GM18858 (cell line): ENCODE results near the gene NPLOC4.
"Not testable (repeated sequence)": the region's sequence is repeated elsewhere in the genome, so short reads cannot be mapped to it uniquely, and the experiment has no call there.

Source experiments
- ATAC-seq: cut with Tn5 transposase; IDR thresholded peaks from one replicate; pipeline ENCODE4 v1.9.1; 2021; ENCODE audit not compliant: unreplicated experiment

NPLOC4 gene

DNA sequence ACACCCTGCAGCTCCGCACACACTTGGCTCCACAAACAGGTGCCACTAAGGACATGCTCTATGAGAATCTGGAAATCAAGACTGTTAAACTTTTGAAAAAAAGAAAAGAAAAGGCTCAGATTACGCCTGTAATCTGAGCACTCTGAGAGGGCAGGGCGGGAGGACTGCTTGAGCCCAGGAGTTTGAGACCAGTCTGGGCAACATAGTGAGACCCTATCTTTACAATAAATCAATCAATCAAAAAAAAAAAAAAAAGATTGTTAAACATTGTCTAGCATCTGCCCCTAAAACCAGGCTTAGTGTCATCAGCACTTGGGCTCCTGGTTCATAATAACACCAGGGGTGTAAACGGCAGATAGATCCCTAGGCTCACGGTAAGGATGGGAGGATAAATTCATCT is 47.3 kb downstream of the NPLOC4 start:
- ATAC-seq, result no peak

DNA sequence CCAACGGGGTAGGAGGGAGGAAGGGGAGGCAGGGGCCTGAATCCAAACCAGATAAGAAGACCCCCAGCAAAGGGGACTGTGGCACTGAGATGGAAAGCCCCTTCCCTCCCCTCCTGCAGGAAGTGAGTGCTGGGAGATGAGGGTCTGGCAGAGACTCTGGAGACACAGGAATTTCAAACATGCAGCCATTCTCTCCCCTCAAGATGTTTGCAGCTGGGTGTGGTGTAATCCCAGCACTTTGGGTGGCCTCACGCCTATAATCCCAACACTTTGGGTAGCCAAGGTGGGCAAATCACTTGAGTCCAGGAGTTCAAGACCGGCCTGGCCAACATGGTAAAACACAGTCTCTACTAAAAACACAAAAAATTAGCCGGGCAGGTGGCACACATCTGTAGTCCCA is 50.8 kb downstream of the NPLOC4 start:
- ATAC-seq, result no peak

DNA sequence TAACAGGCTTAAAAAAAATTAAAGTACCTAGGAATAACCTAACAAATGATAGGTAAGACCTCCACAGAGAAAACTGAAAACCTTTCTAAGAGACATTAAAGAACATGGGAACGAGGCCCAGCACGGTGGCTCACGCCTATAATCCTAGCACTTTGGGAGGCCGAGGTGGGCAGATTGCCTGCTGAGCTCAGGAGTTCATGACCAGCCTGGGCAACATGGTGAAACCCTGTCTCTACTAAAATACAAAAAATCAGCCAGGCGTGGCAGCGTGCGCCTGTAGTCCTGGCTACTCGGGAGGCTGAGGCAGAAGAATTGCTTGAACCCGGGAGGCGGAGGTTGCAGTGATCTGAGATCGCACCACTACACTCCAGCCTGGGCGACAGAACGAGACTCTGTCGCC is 52.1 kb downstream of the NPLOC4 start:
- not testable (repeated sequence) for ATAC-seq

DNA sequence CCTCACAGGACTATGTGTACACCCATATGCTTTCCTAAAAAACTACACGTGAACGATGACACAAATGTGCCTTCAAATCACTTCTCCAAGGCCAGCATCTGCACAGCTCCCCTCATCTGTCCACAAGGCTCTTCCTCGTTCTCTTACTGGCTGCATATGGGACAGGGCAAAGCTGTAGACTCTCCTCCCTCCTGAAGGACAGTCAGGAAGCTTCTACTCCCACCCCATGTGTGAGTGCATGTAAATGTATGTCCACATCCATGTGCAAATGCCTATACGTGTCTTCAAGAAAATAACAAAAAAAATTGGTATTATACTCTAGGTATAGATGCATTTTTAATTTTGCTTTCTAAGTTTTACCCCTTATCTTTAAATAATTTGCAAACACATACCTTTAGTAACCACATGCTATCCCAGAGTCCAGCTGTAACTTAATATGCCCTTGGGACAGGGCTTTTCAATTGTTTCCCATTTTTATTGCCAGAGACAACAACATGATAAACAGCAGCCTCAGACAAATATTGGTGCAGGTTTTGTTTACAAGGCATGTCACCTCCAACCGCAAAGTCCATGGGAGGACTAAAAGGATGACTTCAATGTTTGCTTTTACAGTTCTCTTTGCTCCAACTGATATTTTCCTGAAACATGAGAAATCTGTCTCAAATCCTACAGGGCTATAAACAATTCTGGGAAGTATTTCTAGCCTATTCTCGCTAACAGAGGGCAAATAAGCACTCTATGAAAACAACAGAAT is 53.1 kb downstream of the NPLOC4 start:
- ATAC-seq, result no peak

DNA sequence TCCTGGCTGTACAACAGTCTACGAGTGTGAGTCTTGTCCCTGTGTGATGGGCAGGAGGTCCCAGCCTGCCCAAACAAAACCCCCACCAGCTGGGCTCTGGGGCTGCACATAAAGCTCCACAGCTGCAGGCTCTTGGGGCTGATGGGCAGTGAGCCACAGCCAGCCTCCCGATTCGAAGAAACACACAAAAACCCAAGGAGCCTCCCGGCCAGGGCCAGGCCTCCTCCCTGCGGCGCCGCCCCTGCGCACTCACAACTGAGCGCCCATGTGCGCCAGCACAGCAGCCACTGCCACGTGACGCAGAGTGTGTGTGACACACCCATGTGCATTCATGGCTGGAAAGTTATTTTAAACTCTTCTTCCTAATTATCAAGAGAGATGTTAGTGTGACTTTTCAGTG is 54.2 kb downstream of the NPLOC4 start:
- no peak for ATAC-seq

DNA sequence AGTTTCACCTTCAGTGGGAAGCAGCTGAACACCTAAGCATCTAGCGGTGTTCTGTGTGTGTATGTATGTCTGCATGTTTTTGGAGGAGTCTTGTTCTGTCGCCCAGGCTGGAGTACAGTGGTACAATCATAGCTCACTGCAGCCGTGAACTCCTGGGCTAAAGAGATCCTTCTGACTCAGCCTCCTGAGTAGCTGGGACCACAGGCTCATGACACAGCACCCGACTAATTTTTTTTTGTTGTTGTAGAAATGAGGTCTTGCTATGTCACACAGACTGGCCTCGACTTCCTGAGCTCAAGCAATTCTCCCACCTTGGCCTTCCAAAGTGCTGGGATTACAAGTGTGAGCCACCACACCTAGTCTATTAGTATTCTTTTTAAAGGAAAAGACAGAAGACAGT is 54.6 kb downstream of the NPLOC4 start:
- ATAC-seq, result no peak

DNA sequence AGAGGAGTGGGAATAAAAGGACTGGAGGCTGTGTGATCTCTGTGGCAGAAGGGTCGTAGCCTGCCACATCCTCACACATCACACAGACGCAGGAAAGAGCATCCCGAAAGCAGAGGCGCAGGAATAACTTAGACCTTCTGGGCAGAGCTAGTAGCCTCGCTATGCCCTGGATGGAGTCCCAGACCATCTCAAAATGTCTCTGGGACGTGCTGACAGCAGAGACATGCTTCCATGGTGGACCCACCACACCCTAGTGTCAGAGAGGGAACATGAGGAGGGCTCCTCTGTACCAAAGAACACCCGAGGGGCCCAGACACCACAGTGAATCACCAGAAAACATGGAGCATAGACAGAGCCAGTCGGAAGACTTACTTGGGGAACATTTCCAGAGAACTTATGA is 55.2 kb downstream of the NPLOC4 start:
- ATAC-seq, result no peak

DNA sequence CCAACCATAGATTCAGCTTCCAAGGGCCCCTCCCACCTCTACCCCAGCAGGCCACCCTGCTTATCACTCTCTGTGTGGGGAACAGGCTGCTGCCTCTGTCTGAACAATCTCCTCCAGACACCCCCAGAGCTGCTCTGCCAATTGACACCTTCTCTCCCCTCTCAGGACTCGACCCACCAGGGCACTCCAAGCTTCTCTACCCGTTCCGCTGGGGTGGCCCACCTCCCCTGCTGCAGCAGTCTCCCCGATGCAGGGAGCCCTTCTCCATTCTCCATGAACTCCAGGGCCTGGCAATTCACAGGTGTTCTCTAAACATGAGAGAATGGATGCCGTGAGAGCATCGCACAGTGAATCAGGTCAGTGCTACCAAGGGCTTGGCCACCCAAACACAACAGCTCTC is 56.4 kb downstream of the NPLOC4 start:
- no peak for ATAC-seq

DNA sequence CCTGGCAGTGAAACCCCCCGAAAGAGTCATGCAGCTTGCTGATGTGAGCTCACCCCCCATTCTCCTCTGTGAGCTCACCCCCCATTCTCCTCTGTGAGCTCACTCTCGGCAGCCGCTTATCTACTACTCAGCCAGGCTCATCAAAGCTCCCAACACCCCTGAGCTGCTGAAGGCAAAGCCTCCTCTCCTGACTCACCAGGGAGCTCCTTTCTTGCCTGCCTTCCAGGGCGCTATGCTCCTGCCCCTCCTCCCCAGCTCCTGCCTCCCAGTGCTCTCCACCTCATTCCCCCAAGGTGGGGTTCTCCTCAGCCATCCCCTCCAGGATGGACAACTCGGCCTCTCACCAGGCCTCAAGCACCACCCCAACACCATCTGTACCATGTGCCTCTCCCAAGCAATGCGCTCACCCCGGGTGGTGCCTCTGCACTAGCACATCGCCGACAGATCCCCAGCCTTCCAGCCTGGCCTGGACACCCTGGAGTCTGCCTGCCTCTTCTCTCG is 57.0 kb downstream of the NPLOC4 start:
- no peak for ATAC-seq

DNA sequence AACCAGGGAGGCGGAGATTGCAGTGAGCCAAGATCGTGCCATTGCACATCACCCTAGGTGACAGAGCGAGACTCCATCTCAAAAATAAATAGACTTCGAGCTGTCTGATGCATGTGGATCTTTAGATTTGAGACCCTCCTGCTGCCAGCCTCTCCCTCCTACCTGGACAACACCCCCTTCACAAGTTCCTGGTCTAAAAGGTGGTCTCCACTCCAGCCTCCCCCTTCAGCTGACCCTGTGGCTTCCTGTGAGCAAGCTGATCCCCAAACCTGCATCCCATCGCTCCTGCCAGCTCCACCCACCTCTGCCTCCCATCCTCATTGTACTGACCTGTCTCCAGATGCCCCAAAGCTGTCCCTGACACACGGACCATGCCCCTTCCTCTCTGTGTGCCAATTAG is 57.6 kb downstream of the NPLOC4 start:
- no peak for ATAC-seq

DNA sequence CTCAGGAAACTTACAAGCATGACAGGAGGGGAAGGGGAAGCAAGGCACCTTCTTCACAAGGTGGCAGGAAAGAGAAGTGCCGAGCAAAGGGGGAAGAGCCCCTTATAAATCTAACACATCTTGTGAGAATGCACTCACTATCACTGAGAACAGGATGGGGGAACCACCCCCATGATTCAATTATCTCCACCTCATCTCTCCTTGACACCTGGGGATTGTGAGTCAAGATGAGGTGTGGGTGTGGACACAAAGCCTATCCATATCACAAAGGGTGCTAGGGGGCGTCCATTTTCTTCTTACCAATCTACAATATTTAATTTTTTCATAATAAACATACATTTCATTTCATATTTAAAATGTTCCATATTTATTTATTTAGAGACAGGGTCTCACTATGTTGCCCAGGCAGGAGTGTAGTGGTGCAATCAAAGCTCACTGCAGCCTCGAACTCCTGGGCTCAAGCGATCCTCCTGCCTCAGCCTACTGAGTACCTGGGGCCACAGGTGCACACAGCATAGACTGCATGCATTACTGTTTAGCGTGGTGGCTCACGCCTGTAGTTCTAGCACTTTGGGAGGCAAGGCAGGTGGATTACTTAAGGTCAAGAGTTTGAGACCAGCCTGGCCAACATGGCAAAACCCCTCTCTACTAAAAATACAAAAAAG is 58.2 kb downstream of the NPLOC4 start:
- ATAC-seq, result no peak

DNA sequence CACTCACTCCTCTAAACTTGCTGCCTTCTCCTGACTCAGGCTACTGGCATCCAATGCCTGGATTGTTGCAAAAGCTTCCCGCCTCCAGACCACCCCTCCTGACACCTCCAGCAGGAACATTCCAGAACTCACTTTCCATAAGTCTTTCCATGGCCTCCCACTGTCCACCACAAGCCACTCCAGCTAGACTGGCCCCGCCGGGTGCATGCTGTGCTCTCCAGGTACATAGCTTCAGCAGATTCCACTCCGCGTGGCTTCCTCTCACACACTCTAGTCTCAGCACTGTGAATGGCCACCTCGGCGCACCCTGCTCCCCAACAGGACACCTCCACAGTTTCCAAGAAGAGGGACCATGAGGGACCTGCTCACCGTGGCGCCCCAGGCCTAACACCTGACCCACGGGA is 58.9 kb downstream of the NPLOC4 start:
- no peak for ATAC-seq

DNA sequence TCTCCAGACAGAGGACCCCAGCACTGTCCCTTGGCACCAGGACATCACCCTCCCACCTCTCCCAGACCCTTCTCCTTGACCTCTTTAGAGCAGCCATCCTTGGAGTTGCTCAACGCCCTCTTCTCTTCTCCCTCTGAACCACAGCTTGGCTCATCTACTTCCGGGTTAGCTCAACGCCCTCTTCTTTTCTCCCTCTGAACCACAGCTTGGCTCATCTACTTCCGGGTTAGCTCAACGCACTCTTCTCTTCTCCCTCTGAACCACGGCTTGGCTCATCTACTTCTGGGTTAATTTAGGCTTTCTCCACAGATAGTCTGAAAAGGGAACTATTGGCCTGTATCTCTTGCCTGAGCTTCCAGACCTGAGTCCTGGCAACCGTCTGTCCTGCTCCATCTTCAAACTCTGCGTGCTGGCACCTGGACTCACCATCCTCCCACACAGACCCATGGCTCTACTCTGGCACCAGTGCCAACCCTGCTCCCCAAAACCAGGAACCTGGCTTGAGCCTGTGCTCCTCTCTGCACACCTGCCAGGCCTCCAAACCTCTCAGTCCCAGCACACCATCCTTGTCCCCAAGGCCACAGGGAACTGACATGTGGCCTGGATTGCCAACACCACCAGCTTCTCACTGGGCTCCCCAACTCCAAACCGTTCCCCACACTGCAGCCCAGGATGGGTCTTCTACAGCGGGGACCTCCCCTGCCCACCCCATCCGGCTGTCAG is 59.5 kb downstream of the NPLOC4 start:
- no peak for ATAC-seq

DNA sequence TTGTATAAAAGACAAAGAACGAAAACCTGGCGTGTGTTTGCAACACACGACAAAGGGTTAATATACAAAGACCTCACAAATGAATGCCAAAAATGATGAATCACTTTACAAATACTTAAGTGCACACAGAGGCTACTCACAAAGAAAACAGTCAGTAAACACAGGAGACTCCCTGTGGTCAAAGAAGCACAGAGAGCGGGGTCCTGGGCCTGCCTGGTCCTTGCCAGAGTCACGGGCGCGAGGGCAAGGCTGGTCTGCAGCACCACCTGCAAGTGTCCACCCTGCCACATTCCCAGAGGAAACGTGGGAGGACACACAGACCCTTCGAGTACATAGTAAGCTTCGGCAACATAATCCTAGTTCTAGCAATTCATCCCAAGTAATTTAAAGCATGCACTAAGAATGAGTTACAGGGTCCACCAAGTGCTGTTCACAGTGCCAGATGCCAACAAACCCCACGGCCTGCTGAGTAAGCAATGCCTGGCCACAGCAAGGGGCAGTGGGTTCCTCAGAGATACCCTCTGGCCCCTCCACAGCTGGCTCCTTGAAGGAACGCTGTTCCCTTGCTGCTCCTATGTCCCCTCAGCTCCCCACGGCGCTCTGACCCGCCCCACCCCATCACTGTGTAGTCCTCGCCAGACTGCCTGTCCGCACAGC is 60.2 kb downstream of the NPLOC4 start:
- no peak for ATAC-seq

DNA sequence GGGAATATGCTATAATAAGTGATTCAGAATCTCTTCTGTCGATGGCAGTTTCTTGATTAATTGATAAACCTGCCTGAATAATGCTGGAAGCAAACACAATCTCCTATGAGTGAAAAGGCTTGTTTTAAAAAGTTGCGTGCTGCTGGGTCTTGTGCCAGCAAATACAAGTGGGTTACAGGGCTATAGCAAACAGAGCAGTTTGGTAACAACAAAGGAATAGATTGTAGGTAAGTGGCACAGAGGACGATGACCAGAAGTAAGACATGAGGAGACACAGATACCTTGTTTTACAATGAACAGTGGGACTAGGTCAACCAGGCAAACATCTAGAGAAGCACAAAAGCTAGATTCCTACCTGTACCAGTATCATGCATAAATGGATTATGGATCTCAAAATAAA is 61.1 kb downstream of the NPLOC4 start:
- ATAC-seq, result no peak

DNA sequence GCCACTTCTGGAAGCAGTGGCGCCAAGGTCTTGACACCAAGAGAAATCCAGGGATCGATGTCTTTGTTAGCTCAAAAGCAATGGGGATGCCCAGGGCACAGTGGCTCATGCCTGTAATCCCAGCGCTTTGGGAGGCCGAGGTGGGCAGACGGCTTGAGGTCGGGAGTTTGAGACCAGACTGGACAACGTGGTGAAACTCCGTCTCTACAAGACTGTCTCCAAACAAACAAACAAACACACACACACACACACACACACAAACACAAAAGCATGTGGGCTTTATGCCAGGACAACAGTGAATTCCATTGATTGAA is 62.3 kb downstream of the NPLOC4 start:
- no peak for ATAC-seq

DNA sequence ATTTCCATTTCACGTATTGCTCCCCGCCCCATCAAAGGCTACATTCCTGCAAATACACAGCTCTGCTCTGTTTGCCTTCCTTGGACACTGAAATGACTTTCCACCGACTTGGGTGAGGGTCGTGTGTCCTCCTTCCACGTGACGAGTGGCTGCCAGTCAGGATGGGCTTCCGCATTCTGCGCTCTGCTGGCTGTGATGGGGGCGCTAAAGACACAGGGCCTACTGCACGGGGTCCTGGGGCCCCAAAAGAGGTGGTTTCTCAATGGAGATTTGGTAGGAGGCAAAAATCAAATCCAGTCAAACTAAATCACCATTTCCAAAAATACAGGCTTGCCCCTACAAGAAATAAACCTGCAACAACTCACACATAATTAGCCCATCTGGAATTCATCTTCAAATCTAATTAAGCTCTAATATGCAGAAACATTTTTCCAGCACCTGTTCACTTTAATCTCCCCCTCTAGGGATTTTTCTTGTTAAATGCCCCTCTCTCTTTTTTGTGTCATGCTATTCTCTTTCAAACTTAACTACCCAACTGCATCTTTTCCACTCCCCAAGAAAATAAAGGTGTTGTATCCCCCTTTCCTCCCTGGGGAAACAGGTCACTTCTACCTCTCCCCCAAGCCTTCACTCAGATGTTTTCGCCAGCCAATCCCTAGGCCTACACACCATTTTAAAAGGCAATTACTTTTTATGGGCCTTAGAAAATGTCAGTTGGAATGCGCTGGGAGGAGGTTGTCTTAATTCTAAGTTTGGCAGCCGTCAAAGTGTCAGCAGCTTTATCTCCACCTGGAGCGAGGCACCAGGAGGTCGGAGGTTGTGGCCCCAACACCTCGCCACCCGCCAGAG is 62.9 kb downstream of the NPLOC4 start:
- no peak for ATAC-seq

DNA sequence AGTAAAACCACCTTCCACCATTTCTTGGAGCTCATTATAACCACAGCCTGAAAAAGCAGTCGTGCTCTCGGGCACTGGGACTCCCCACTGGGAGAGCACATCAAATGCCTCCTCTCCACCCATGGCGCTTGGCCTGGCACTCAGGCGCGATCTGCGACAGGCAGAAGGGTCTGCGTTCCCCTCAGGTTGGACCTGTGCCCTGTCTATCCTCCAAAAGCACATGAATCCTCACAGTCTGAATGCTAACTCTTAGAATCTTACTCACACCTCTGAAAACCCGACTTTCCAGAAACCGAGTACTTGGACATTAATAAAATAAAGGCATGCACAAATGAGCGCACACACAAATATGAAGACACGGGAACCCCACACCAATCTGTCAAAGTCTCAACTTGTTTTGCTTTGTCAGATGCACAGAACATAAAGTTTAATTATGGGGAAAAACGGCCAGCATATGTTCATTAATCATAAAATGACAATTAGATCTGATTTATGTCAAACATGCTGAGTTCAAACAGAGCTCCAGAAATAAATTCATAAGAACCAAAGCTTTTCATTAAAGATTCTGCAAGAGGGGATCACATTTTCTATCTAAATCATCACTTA is 64.2 kb downstream of the NPLOC4 start:
- no peak for ATAC-seq

DNA sequence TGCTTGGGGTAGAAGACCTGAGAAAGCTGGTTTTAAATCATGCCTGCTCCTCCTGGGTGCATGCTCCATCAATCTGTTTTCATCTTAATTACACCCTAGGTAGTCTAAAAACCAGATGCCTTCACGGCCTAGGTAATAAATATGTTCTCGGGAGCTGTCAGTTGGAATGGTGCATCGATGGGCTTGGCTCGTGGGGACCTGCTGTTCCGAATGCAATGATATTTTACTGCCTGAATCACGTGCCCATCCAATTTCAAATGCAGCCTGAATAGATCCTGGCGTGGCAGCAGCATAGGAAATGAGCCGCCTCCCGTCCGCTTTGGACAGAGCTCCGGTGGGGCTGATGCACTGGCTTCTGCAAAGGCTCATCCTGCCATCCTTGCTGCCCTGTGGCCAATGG is 65.9 kb downstream of the NPLOC4 start:
- ATAC-seq, result no peak

DNA sequence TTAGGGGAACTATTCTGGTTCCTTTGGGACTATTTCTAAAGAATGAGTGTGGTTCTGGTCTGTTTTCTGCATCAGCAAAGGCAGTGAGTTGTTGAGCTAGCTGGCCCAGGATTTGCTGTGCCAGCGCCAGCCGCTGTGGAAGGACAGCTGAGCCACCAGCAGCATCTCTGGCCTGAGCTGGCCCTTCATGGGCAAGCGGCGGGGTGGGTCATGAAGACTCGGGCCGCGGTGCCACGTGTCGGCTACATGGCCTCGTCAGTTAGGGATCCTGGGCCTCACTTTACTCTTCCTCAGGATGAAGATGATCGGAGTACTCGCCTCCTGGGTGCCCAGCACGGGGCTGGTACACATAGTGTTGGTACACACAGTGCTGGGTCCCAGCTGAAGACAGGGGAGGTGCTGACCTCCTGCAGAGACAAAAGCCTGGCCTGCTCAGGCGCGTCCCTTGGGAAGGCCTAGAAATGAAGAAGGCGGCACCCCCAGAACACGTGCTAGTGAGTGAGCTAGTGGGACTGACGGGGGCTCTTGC is 66.9 kb downstream of the NPLOC4 start:
- ATAC-seq, result no peak
